GM12878 (cell line): ENCODE measurements around the gene FNDC3B. TPM values are rescaled to one million over a fixed set of nuclear protein-coding genes. Genes with fewer than 3 reads are reported as not detected.

Source experiments
- ATAC-seq: fragments of 200-7000 bp; cut with Tn5 transposase; 3 replicates; pipeline ENCODE4 v1.9.1; 2020; ENCODE audit warnings: mild to moderate bottlenecking, moderate library complexity
- BruUV-seq: library from RNA; stranded (reverse); fragments of 400-500 nt; replicated peaks from 2 replicates; lab custom pipeline; 2021; lab: Mats Ljungman, UMichigan
- CTCF ChIA-PET: fragments of 300-600 bp; sonication (Branson Sonifier 250); formaldehyde crosslinking; extraction: SDS; loops from one replicate; lab custom pipeline; 2021; ENCODE audit warnings: inconsistent platforms; lab: Yijun Ruan, JAX
- POLR2A ChIA-PET: fragments of 350-600 bp; formaldehyde crosslinking; extraction: SDS; loops from one replicate; lab custom pipeline; 2021; ENCODE audit warnings: inconsistent platforms; lab: Charles Lee
- RAD21 ChIA-PET: fragments of 300-600 bp; sonication (Branson Sonifier 250); formaldehyde crosslinking; loops from one replicate; lab custom pipeline; 2023; ENCODE audit warnings: antibody characterized with exemption; ENCODE audit not compliant: unreplicated experiment; lab: Charles Lee
- SMC1A ChIA-PET: fragments of 300-600 bp; sonication (Branson Sonifier 250); formaldehyde crosslinking; loops from one replicate; lab custom pipeline; 2023; ENCODE audit not compliant: unreplicated experiment, uncharacterized antibody; lab: Charles Lee
- DNase-seq: peaks from one replicate; pipeline ENCODE4 v3.0.0-alpha.2; 2011; ENCODE audit warnings: low read depth, low spot score
- FAIRE-seq: peaks from 3 replicates; lab custom pipeline; 2011; peaks lifted over from hg19 to GRCh38; lab: Jason Lieb, UNC
- H2AFZ ChIP-seq: 2 replicates; pipeline ENCODE4 v1.6.0; 2011; ENCODE audit warnings: low read depth, low read length, control low read depth; ENCODE audit not compliant: control insufficient read depth
- H3K27ac ChIP-seq: 2 replicates; pipeline ENCODE4 v1.5.1; 2011; ENCODE audit warnings: control low read depth; ENCODE audit not compliant: control insufficient read depth, insufficient read depth
- H3K27me3 ChIP-seq, 2 experiments: replicated peaks in 1 of 2; 2 replicates each; pipeline versions ENCODE4 v1.6.0 to v1.6.1; 2011; ENCODE audit warnings: low read length in 1 of 2; ENCODE audit not compliant: control insufficient read depth in 2 of 2, insufficient read depth in 2 of 2
- H3K36me3 ChIP-seq, 2 experiments: 2 replicates each; pipeline ENCODE4 v1.5.1; 2011; ENCODE audit warnings: low read length in 1 of 2; ENCODE audit not compliant: control insufficient read depth in 2 of 2, insufficient read depth in 2 of 2
- H3K4me1 ChIP-seq: 2 replicates; pipeline ENCODE4 v1.6.1; 2011; ENCODE audit warnings: mild to moderate bottlenecking, low read length, moderate library complexity, mixed read lengths; ENCODE audit not compliant: control insufficient read depth, insufficient read depth
- H3K4me2 ChIP-seq: 2 replicates; pipeline ENCODE4 v1.6.0; 2011; ENCODE audit warnings: control low read depth; ENCODE audit not compliant: control insufficient read depth, insufficient read depth
- H3K4me3 ChIP-seq: fragments of 200-600 bp; sonication (generic); 2 replicates; pipeline ENCODE4 v1.5.1; 2016
- H3K79me2 ChIP-seq: 2 replicates; pipeline ENCODE4 v1.6.0; 2011; ENCODE audit warnings: low read length; ENCODE audit not compliant: control insufficient read depth, insufficient read depth
- H3K9ac ChIP-seq: 2 replicates; pipeline ENCODE4 v1.8.0; 2011; ENCODE audit warnings: low read length, control low read depth, mixed read lengths; ENCODE audit not compliant: control insufficient read depth, insufficient read depth
- H3K9me3 ChIP-seq: replicated peaks from 3 replicates; pipeline ENCODE4 v1.5.1; 2011; ENCODE audit warnings: mild to moderate bottlenecking, low read length; ENCODE audit not compliant: control insufficient read depth, insufficient read depth
- H4K20me1 ChIP-seq: 2 replicates; pipeline ENCODE4 v1.6.0; 2011; ENCODE audit not compliant: control insufficient read depth, insufficient read depth
- CBX3 ChIP-seq: fragments of 200-600 bp; sonication (generic); IDR thresholded peaks from 2 replicates; pipeline ENCODE4 v1.6.1; 2016; ENCODE audit warnings: low read depth, borderline replicate concordance
- CHD2 ChIP-seq: IDR thresholded peaks from 2 replicates; pipeline ENCODE4 v1.6.1; 2011; ENCODE audit warnings: low read depth, low read length, improper control_type of control experiment, borderline replicate concordance
- EGR1 ChIP-seq, 2 experiments: IDR thresholded peaks; 1 replicate in 1 of 2; 2 replicates in 1 of 2; pipeline ENCODE4 v1.6.1; 2011 to 2012; ENCODE audit warnings: low read depth in 2 of 2, low read length in 2 of 2, borderline replicate concordance in 1 of 2, mild to moderate bottlenecking in 1 of 2, moderate library complexity in 1 of 2
- MXI1 ChIP-seq: fragments of 150-350 bp; IDR thresholded peaks from 2 replicates; pipeline ENCODE4 v1.6.1; 2011; ENCODE audit warnings: low read depth, mild to moderate bottlenecking, inconsistent platforms, low read length, improper control_type of control experiment
- MYC ChIP-seq: IDR thresholded peaks from 2 replicates; pipeline ENCODE4 v1.6.1; 2011; ENCODE audit warnings: mild to moderate bottlenecking, low read length, moderate library complexity, inconsistent platforms; ENCODE audit not compliant: insufficient read depth, insufficient replicate concordance, insufficient read length, severe bottlenecking
- PAX8 ChIP-seq: fragments of 450-650 bp; IDR thresholded peaks from 2 replicates; pipeline ENCODE4 v1.6.1; 2017; ENCODE audit warnings: mild to moderate bottlenecking, moderate library complexity
- POLR2AphosphoS2 ChIP-seq: IDR thresholded peaks from 2 replicates; pipeline ENCODE4 v1.6.1; 2011; ENCODE audit warnings: low read depth, mild to moderate bottlenecking, low read length, improper control_type of control experiment, moderate library complexity
- RAD21 ChIP-seq: IDR thresholded peaks from 2 replicates; pipeline ENCODE4 v1.6.1; 2011; ENCODE audit warnings: mild to moderate bottlenecking, low read depth, low read length, moderate library complexity; ENCODE audit not compliant: insufficient read depth
- RB1 ChIP-seq: fragments of 450-650 bp; formaldehyde crosslinking; IDR thresholded peaks from 2 replicates; pipeline ENCODE4 v1.6.1; 2017; ENCODE audit warnings: mild to moderate bottlenecking, borderline replicate concordance
- SMAD5 ChIP-seq: IDR thresholded peaks from 2 replicates; pipeline ENCODE4 v1.6.1; 2016; ENCODE audit warnings: antibody characterized with exemption, low read depth
- SREBF2 ChIP-seq: IDR thresholded peaks from 2 replicates; pipeline ENCODE4 v1.6.1; 2012; ENCODE audit warnings: mild to moderate bottlenecking, low read length
- SRF ChIP-seq, 2 experiments: IDR thresholded peaks; 2 replicates each; pipeline ENCODE4 v1.6.1; 2011; ENCODE audit warnings: low read depth in 2 of 2, low read length in 2 of 2, mild to moderate bottlenecking in 1 of 2, moderate library complexity in 1 of 2
- TAF1 ChIP-seq: IDR thresholded peaks from 2 replicates; pipeline ENCODE4 v1.6.1; 2011; ENCODE audit warnings: mild to moderate bottlenecking, low read depth, low read length, borderline replicate concordance
- USF1 ChIP-seq: IDR thresholded peaks from 2 replicates; pipeline ENCODE4 v1.6.1; 2011; ENCODE audit warnings: borderline replicate concordance, low read depth, mild to moderate bottlenecking, moderate library complexity, mixed read lengths, low read length; ENCODE audit not compliant: insufficient read depth; ENCODE audit errors: extremely low read length
- YY1 ChIP-seq: IDR thresholded peaks from 2 replicates; pipeline ENCODE4 v1.6.1; 2011; ENCODE audit warnings: low read depth, mild to moderate bottlenecking, low read length
- ZNF207 ChIP-seq: fragments of 450-650 bp; IDR thresholded peaks from 2 replicates; pipeline ENCODE4 v1.6.1; 2014; ENCODE audit warnings: antibody characterized with exemption, mild to moderate bottlenecking, borderline replicate concordance
- ZNF592 ChIP-seq: fragments of 450-650 bp; IDR thresholded peaks from 2 replicates; pipeline ENCODE4 v1.6.1; 2017; ENCODE audit warnings: mild to moderate bottlenecking, moderate library complexity
- ZZZ3 ChIP-seq: IDR thresholded peaks from 2 replicates; pipeline ENCODE4 v1.6.1; 2011; ENCODE audit warnings: low read depth; ENCODE audit not compliant: control insufficient read depth, insufficient read length
- WGBS: methylation state at CpG from one replicate; pipeline ENCODE4 v1.1.6; 2016; ENCODE audit warnings: low lambda C conversion rate; ENCODE audit not compliant: insufficient replicate concordance, insufficient coverage; ENCODE audit errors: missing lambda C conversion rate; 5-methylcytosine and 5-hydroxymethylcytosine counted together
- in situ Hi-C: fragments of 300-500 bp; cut with MboI; formaldehyde crosslinking; loops from 9 replicates; pipeline ENCODE4 v1.14.3; 2018; ENCODE audit warnings: mixed read lengths
- intact Hi-C: fragments of 100-400 bp; cut with micrococcal nuclease; formaldehyde crosslinking; loops from one replicate; pipeline ENCODE4 v1.14.2; 2022; ENCODE audit not compliant: unreplicated experiment
- polyA plus RNA-seq, 11 experiments: library from polyadenylated mRNA; depleted of rRNA in 4 of 11; unstranded in 6 of 11; stranded (reverse) in 5 of 11; fragments of >200 nt; fragmentation: Nextera tagmentation in 4 of 11; fragmentation: Illumina TruSeq in 1 of 11; extraction: Ambion mirVana in 4 of 11; extraction: Trizol in 1 of 11; gene quantifications; 1 replicate in 1 of 11; 2 replicates in 10 of 11; pipeline versions ENCODE4 v1.2.1 to v1.2.3, GENCODE V29; 2011 to 2016; ENCODE audit warnings: inconsistent platforms in 2 of 11, missing spikeins in 2 of 11, low read depth in 1 of 11
- total RNA-seq, 4 experiments: library from RNA; depleted of rRNA in 3 of 4; stranded (reverse); fragments of >200 nt in 3 of 4; fragmentation: Illumina TruSeq in 1 of 4; extraction: Trizol in 1 of 4; gene quantifications; 2 replicates each; pipeline versions ENCODE4 v1.2.1 to v1.2.3, GENCODE V29; 2013 to 2021

Gene FNDC3B
- total and polyA plus RNA-seq, 10 of the 15 experiments (the other 5 are each of a cell fraction or from before 2014, with no cell fraction given), result 7.9 to 35.0 (median 18.5) TPM

GRCh38 chr3:172410702-172411477 lies 371.5 kb downstream of the FNDC3B start (continued):
- no peak for TF ChIP-seq ZNF592

GRCh38 chr3:172411478-172411947 lies 372.1 kb downstream of the FNDC3B start:
- SMC1A ChIA-PET, result no interaction called here
- Histone ChIP-seq H4K20me1 (no peaks in the 10 kb centered on the region), H3K79me2 (no peaks in the 10 kb centered on the region), H3K4me3 (no peak overlapping the region), H3K27ac (no peak overlapping the region), H3K36me3 (no peaks in the 10 kb centered on the region), H3K27me3 (no peaks in the 10 kb centered on the region), H3K9me3 (no peaks in the 10 kb centered on the region), H3K4me1 (no peaks in the 10 kb centered on the region), H2AFZ (no peak overlapping the region), H3K9ac (no peak overlapping the region), H3K4me2 (no peak overlapping the region)
- DNase-seq, result no peak
- FAIRE-seq, result no peak
- BruUV-seq, result no TSS peak
- no peak; the same call in 1 of the 3 replicates for ATAC-seq
- WGBS, result 46% methylated on average over 6 of the region's 6 CpGs
- intact Hi-C loops (no loop called here), in situ Hi-C loops (no loop called here)
- POLR2A ChIA-PET, result no interaction called here
- RAD21 ChIA-PET, result no interaction called here
- CTCF ChIA-PET, result no interaction called here
- no peak for TF ChIP-seq USF1
- no peak for TF ChIP-seq EGR1 (IDR thresholded peaks at IDR 0.05; ENCODE audit: borderline replicate concordance in 1 of 2, low read depth in 2 of 2, low read length in 2 of 2)
- no peak for TF ChIP-seq ZNF207
- TF ChIP-seq YY1, result no peak
- TF ChIP-seq ZZZ3, result no peak
- no peak for TF ChIP-seq SMAD5
- TF ChIP-seq SREBF2, result no peak
- TF ChIP-seq PAX8, result no peak
- TF ChIP-seq MXI1, result no peak
- TF ChIP-seq CHD2, result no peak
- no peak for TF ChIP-seq CBX3
- TF ChIP-seq TAF1, result no peak
- TF ChIP-seq RB1, result no peak
- TF ChIP-seq SRF (IDR thresholded peaks at IDR 0.05; ENCODE audit: low read depth in 2 of 2, low read length in 2 of 2), result no peak
- TF ChIP-seq MYC, result no peak
- TF ChIP-seq RAD21, result no peak
- no peak for TF ChIP-seq POLR2AphosphoS2
